Measurements from ENCODE around the gene LYRM9.

Gene LYRM9

DNA sequence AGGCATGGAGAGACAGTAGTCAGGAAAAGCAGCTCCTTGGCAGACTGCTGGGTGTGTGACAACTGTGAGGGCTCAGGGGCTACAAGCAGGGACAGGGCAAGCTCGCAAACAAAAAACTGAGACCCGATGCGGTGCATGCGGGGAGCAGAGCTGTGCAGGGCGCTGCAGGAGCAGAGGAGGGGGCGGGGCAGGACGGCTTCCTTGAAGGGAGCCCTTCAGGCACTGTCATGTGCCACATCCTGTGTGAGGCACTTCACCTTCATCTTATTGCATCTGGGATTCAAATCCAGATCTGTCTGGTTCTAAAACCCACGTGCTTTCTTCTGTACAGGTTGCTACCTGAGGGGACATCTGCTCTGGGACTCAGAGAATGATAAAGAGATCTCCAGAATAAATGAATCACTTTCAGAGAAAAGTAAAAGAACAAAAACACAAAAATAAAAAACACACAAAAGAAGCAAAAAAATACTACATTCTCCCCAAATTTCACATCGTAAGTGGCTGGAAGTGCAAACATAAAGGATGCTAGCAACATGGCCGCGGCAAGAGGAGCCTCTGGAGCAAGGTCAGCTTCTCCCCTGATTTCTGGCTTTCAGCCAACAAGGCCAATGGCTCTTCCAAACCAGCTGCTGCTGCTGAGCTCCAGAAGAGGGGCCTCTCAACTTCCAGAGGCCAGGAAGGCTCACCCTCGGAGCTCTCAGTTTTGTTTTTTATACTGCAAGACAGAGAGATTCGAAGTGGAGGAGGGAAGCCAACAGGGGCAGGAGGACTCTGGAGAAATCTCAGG, 14.2 kb downstream of the LYRM9 start:
- Mint-ChIP-seq H3K4me3 (peak overlapping the region in 1 of 3 experiments; percentile 40), H3K27ac (peak overlapping the region; percentile 84 to 87 (median 85)), H3K9me3 (no peaks in the 10 kb centered on the region), H3K27me3 (ENCODE audit: low read depth) (no peaks in the 10 kb centered on the region), H3K4me1 (peaks cover 24% of the 10 kb centered on the region), H3K36me3 (ENCODE audit: low read depth) (peaks cover 4% of the 10 kb centered on the region)
- TF ChIP-seq, protein P1, sequence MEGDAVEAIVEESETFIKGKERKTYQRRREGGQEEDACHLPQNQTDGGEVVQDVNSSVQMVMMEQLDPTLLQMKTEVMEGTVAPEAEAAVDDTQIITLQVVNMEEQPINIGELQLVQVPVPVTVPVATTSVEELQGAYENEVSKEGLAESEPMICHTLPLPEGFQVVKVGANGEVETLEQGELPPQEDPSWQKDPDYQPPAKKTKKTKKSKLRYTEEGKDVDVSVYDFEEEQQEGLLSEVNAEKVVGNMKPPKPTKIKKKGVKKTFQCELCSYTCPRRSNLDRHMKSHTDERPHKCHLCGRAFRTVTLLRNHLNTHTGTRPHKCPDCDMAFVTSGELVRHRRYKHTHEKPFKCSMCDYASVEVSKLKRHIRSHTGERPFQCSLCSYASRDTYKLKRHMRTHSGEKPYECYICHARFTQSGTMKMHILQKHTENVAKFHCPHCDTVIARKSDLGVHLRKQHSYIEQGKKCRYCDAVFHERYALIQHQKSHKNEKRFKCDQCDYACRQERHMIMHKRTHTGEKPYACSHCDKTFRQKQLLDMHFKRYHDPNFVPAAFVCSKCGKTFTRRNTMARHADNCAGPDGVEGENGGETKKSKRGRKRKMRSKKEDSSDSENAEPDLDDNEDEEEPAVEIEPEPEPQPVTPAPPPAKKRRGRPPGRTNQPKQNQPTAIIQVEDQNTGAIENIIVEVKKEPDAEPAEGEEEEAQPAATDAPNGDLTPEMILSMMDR (IDR thresholded peaks at IDR 0.05; ENCODE audit: unreplicated experiment in 3 of 3) = no peak

GRCh38 chr17:27873746-27874145, 19.4 kb downstream of the LYRM9 start:
- no peak overlapping the region for H3K4me3 Mint-ChIP-seq
- H3K9me3 Mint-ChIP-seq = no peaks in the 10 kb centered on the region
- TF ChIP-seq, protein P1 (IDR thresholded peaks at IDR 0.05; ENCODE audit: unreplicated experiment in 3 of 3) = no peak
- H3K27ac Mint-ChIP-seq = no peak overlapping the region
- no peaks in the 10 kb centered on the region for H3K27me3 Mint-ChIP-seq (ENCODE audit: low read depth)
- H3K4me1 Mint-ChIP-seq = peaks cover 9% of the 10 kb centered on the region
- peaks cover 5% of the 10 kb centered on the region for H3K36me3 Mint-ChIP-seq (ENCODE audit: low read depth)

DNA sequence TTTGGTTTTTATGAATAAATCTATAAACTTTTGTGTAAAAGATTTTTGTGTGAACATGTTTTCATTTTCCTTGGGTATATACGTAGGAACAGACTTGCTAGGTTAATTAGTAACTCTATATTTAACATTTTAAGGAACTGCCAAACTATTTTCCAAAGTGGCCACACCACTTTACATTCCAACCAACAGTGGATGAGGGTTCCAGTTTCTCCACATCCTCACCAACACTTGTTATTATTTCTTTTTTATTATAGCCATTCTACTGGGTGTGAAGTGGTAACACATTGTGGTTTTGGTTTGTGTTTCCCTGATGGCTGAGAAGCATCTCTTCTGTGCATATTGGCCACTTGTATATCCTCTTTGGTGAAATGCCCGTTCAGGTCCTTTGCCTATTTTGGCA, 20.0 kb downstream of the LYRM9 start:
- H3K36me3 Mint-ChIP-seq (ENCODE audit: low read depth) = peaks cover 5% of the 10 kb centered on the region
- H3K9me3 Mint-ChIP-seq = no peaks in the 10 kb centered on the region
- no peak overlapping the region for H3K27ac Mint-ChIP-seq
- no peaks in the 10 kb centered on the region for H3K27me3 Mint-ChIP-seq (ENCODE audit: low read depth)
- TF ChIP-seq, protein P1 (IDR thresholded peaks at IDR 0.05; ENCODE audit: unreplicated experiment in 3 of 3) = no peak
- no peak overlapping the region for H3K4me3 Mint-ChIP-seq
- H3K4me1 Mint-ChIP-seq = peaks cover 3% of the 10 kb centered on the region

DNA sequence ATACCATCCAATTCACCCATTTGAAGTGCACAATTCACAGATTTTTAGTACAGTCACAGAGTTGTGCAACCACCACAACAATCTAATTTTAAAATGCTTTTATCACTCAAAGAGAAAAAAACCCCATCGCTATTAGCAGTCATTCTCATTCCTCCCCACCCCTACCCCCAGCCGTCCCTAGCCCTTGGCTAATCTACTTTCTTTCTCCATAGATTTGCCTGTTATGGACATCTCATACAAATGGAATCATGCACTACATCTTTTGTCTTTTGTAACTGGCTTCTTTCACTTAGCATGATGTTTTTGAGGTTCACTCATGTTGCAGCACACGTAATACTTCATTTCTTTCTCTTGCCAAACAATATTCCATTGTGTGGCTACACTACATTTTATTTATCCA, 20.4 kb downstream of the LYRM9 start:
- H3K4me1 Mint-ChIP-seq = no peaks in the 10 kb centered on the region
- H3K27ac Mint-ChIP-seq = no peak overlapping the region
- no peaks in the 10 kb centered on the region for H3K9me3 Mint-ChIP-seq
- TF ChIP-seq, protein P1 (IDR thresholded peaks at IDR 0.05; ENCODE audit: unreplicated experiment in 3 of 3) = no peak
- H3K27me3 Mint-ChIP-seq (ENCODE audit: low read depth) = no peaks in the 10 kb centered on the region
- peaks cover 5% of the 10 kb centered on the region for H3K36me3 Mint-ChIP-seq (ENCODE audit: low read depth)
- H3K4me3 Mint-ChIP-seq = no peak overlapping the region

GRCh38 chr17:27871407-27871806, 21.8 kb downstream of the LYRM9 start:
- H3K9me3 Mint-ChIP-seq = no peaks in the 10 kb centered on the region
- no peaks in the 10 kb centered on the region for H3K4me1 Mint-ChIP-seq
- H3K27ac Mint-ChIP-seq = no peak overlapping the region
- TF ChIP-seq, protein P1 (IDR thresholded peaks at IDR 0.05; ENCODE audit: unreplicated experiment in 3 of 3) = no peak
- H3K4me3 Mint-ChIP-seq = no peak overlapping the region
- H3K27me3 Mint-ChIP-seq (ENCODE audit: low read depth) = peaks cover 2% of the 10 kb centered on the region
- peaks cover 5% of the 10 kb centered on the region for H3K36me3 Mint-ChIP-seq (ENCODE audit: low read depth)

DNA sequence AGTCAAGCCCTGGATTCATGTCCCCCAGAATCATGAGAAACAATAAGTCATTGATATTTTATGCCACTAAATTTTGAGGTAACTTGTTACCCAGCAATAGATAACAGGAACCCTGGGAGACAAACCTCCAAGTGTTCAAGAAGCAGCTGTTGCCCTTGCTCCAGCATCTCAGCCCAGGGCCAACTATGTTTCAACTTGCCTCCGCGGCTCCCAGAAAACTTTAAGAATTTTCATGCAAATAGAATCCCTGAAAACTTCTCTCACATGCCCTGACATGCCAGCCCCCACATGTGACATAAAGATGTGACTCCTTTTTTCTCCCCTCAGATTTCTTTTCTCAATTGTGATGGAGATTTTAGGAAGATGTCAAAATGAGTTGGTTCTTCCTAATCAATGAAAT, 22.8 kb downstream of the LYRM9 start:
- peaks cover 5% of the 10 kb centered on the region for H3K36me3 Mint-ChIP-seq (ENCODE audit: low read depth)
- no peaks in the 10 kb centered on the region for H3K4me1 Mint-ChIP-seq
- H3K4me3 Mint-ChIP-seq = no peak overlapping the region
- TF ChIP-seq, protein P1 (IDR thresholded peaks at IDR 0.05; ENCODE audit: unreplicated experiment in 3 of 3) = no peak
- peaks cover 4% of the 10 kb centered on the region for H3K27me3 Mint-ChIP-seq (ENCODE audit: low read depth)
- no peak overlapping the region for H3K27ac Mint-ChIP-seq
- no peaks in the 10 kb centered on the region for H3K9me3 Mint-ChIP-seq
